Astrocyte of the hippocampus (primary cell): ENCODE measurements around the gene LHX2.

ENCODE experiments used
- DNase-seq: peaks from one replicate; pipeline ENCODE4 v3.0.0; 2011; ENCODE audit warnings: low read depth, low spot score

LHX2 gene

DNA sequence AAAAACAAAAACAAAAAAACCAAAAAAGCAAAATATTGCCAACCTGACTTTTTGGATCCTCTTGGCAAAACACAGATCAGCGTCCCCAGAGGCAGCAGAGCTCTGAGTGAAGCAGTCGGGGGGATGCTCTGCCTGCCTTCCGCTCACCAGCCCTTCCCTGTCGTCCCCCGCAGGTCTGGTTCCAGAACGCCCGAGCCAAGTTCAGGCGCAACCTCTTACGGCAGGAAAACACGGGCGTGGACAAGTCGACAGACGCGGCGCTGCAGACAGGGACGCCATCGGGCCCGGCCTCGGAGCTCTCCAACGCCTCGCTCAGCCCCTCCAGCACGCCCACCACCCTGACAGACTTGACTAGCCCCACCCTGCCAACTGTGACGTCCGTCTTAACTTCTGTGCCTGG is 20.7 kb downstream of the LHX2 start:
- no peak for DNase-seq

DNA sequence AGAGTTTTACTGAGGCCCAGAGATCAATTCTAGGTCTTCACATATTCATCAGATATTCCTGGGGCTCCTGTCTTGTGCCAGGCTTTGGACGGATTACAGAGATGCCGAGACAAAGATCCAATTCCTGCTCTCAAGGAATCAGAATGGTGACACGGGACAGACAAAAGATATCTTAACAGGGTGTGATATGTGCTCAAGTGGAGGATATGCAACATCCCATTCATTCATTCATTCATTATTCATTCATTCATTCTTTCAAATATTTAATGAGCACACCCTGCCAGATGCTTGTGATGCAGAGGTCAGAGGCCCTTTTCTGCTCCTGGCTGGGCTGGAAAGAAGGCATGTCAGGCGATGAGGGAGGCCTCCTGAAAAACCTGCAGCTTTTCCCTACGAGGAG is 21.8 kb downstream of the LHX2 start:
- DNase-seq = no peak

DNA sequence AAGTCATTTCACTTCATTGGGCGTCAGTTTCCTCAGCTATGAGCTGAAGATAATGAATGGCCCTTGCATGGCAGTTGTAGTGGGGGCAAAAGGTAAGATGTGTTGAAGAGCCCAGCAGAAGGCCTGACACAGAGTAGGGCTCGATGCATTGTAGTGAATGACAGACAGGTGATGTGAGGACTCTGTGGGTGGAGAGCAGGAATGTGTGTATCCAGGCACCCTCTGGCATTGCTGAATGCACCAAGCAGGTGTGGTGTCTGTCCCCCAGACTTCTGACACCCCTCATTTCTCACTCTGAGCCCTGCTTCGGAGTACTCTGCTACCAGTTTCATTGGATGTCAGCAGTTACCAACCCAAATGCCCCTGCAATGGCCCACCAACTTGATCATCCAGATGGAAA is 22.4 kb downstream of the LHX2 start:
- no peak for DNase-seq

- no peak for DNase-seq
These were observed 23.6 kb downstream of the LHX2 start for GRCh38 chr9:124035001-124035650.

DNA sequence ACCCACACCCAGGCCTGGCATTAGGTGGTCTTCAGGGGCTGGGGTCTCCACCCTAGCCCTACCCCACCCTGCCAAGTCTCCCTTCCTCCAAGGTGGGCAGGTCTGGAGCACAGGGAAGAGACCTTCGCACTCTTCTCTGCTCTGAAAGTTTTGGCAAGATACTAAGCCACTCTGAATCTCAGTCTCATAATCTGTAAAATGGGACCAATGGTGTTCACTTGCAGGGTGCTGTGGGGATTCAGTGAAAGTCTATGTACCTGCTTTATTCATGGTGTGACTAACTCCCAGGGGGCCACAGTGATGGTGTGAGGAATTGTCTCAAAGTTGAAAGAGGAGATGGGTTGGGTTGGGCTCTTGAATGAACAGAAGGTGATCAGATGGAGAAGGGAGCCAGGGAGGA is 25.0 kb downstream of the LHX2 start:
- DNase-seq = no peak

GRCh38 chr9:124037790-124038189 is 26.2 kb downstream of the LHX2 start:
- no peak for DNase-seq

- DNase-seq = no peak
These were observed 26.7 kb downstream of the LHX2 start for GRCh38 chr9:124038239-124038638.

DNA sequence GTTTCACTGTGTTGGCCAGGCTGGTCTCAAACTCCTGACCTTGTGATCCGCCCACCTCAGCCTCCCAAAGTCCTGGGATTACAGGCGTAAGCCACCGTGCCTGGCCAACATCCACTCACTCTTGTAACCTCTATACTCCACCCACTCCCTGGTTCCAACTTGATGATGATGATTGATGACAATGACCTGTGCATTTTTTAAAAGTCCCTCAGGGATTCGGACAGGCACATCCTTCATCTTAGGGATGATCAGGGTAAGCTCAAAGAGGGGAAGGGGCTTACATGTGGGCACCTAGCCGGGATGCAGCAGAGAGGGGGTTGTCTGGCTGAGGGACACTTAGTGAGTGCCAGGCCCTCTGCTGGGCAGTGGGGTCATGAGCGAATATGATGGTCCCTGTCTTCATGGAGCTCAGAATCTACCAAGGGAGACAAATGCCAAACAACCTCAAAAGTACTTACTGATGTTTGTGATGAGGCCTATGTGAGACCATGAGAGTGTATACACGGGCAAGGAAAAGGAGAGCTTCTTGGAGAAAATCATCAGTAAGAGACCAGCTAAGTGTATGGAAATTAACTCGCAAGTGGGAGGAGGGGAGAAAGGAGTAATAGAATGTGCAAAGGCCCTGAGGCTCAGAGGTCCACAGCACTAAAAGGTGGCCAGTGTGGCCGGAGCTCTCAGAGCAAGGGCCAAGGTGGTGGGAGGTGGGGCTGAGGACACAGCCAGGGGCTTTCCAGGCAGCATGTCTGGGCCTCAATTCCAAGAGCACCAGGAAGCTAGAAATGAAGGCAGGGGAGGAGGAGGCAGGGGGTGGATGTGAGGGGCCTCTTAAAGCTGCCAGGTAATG is 27.4 kb downstream of the LHX2 start:
- no peak for DNase-seq

DNA sequence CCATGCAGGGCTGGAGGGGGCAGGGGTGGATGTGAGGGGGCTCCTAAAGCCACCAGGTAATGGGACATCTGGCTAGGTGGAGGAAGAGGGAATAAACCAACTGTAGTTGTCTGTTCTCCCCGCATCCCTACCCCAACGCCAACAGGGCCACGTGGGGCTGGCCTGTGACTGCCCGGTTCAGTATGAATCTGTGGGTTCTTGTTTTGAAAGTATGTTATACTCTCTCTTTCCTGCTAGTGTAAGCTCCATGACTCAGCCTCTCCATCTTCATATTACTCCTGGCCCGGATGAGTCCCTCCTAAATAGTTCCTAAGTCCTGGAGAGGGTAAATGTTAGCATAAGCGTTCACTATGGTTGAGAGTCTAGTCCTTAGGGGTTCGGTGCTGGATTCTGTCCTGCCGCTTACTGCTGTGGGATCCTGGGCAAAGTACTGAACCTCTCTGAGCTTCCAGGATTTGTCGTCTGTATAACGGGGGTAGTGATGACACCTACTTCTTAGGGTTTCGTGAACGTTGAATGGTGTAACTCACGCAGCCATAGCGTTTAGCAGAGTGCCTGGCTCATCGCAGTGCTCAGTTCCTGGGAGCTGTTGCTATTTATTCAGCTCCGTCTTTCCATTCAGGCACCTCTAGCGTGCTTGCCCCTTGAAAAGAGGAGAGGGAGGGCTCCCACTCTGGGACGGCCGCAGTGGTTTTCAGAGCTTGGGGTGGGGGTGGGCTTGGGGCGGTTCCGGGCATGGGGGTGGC is 28.8 kb downstream of the LHX2 start:
- DNase-seq = peak; percentile 69

DNA sequence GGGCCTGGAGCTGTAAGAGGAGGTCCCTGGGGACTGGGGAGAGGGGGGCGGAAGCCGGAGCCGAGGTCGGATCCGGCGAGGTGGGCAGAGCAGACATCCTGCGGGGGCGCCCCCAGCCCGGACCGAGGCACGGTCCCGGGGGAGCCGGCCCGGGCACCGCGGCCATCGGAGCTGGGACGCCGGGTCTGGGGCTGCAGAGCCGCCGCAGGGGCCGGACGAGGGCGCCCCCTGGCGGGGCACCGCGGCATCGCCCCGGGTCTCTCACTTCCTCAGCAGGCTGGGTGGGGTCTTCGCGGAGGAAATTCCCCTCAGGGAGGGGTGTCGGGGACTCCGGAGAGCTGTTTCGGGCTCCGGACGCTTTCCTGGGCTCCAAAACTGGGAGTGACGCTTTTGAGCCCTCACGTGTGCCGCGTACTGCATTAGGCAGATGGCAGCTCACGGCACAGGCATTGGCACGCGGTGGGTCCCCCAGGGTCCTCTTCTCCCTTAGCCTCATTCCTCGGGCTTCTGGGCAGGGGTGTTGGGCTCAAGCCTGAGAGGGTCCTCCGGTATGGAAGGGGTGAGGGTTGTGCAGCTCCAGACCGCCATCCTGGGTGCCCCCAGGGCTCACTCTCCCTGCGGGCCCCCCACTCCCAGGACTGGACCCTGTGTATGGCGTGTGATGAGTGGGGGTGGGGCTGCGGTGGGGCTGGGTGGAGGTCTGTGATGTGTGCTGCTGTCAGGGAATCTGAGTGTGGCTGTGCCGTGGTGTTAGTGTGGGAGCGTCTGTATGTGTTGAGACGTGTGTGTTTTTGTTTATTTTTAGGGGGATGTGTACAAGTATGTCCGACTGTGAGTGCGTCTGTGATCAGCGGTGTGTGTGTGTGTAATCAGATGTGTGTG is 29.6 kb downstream of the LHX2 start:
- peak; percentile 82 for DNase-seq

- DNase-seq = no peak
These were observed 30.2 kb downstream of the LHX2 start for GRCh38 chr9:124041817-124042116.

- DNase-seq = peak; percentile 31
These were observed 30.7 kb downstream of the LHX2 start for GRCh38 chr9:124042201-124042721.

DNA sequence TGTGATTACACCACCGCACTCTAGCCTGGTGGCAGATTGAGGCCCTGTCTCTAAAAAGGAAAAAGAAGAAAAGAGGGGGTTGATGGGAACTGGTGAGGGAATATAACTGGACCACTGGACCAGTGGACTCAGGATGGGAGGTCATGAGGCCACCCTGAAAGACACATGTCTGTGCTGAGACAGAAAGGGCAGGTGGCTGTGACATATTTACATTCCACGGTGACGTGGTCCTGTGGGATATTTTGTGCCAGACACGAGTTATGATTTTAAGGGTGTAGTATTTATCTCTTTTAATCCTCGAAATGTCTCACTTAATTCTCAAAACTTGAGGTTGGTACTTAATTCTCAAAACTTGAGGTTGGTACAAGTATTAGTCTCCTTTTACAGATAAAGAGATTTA is 32.9 kb downstream of the LHX2 start:
- no peak for DNase-seq

GRCh38 chr9:124045076-124045829 is 33.7 kb downstream of the LHX2 start:
- peak; percentile 77 for DNase-seq

DNA sequence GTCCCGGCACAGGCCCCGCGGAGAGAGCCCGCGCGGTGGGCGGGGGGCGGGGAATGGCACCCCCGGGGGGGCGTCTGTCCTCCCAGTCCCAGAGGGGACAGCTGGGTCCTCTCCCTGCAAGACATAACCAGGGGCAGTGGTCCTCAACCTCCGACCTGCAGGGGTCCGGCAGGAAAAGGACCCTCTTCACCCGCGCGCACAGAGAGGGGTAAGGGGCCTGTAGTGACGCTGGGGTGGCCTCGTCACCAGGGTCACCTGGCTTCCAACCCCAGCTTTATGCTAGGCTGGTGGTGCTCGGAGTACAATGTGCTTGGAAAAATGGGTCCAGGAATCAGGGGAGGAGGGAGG is 34.2 kb downstream of the LHX2 start:
- DNase-seq = no peak

DNA sequence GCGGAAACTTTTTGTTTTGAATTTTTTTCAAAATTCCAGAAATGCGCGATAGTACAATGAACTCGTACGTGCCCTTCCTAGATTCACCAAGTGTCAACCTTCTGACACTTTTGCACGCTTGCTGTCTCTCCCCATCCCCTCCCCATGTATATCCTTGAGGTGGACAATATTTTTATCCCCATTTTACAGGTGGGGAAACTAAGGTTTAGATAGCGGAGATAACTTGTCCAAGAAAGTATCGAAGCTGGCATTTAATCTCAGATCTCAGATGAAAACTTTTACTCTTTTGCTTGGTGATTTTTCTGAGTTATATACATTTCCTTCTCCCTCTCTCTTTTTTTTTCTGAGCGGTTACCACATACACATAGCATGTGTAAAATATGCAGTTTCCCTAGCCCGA is 34.6 kb downstream of the LHX2 start:
- DNase-seq = no peak

- no peak for DNase-seq
These were observed 35.7 kb downstream of the LHX2 start for GRCh38 chr9:124047251-124047672.

- no peak for DNase-seq
These were observed 39.4 kb downstream of the LHX2 start for GRCh38 chr9:124050955-124051354.

- no peak for DNase-seq
These were observed 40.8 kb downstream of the LHX2 start for GRCh38 chr9:124052401-124052800.

- peak; percentile 98 for DNase-seq
These were observed 43.1 kb downstream of the LHX2 start for GRCh38 chr9:124054582-124055227.
